Adrenal gland (tissue), 12 donors: ENCODE results near the gene UNC45A. TPM values are rescaled to one million over a fixed set of nuclear protein-coding genes. Genes with fewer than 3 reads are reported as not detected.
"Not testable (repeated sequence)": the region's sequence is repeated elsewhere in the genome, so short reads cannot be mapped to it uniquely, and the experiment has no call there.

Source experiments
- DNase-seq, 7 donors: peaks; one replicate each; pipeline ENCODE4 v3.0.0-alpha.2; 2019 to 2020
- H3K27ac ChIP-seq, 5 donors: fragments of 200-600 bp; sonication (generic) in 4 of 5; 1 replicate in 3 of 5; 2 replicates in 2 of 5; pipeline versions ENCODE4 v1.5.1 to v1.8.0; 2016 to 2020; ENCODE audit warnings: mild to moderate bottlenecking in 1 of 5
- H3K27me3 ChIP-seq: fragments of 200-600 bp; 2 replicates; pipeline ENCODE4 v1.8.0; 2021
- H3K36me3 ChIP-seq, 2 donors: fragments of 200-600 bp; replicated peaks in 1 of 2; 1 replicate in 1 of 2; 2 replicates in 1 of 2; pipeline versions ENCODE4 v1.5.1 to v1.8.0; 2018 to 2022
- H3K4me1 ChIP-seq, 2 donors: fragments of 200-600 bp; replicated peaks in 1 of 2; 1 replicate in 1 of 2; 2 replicates in 1 of 2; pipeline versions ENCODE4 v1.5.1 to v1.8.0; 2018 to 2021
- H3K4me3 ChIP-seq, 4 donors: fragments of 200-600 bp; sonication (generic) in 3 of 4; one replicate each; pipeline ENCODE4 v1.5.1; 2016 to 2018
- H3K9me3 ChIP-seq, 3 donors: fragments of 200-600 bp; sonication (generic) in 1 of 3; replicated peaks in 1 of 3; 1 replicate in 2 of 3; 2 replicates in 1 of 3; pipeline versions ENCODE4 v1.5.1 to v1.8.0; 2016 to 2021
- CTCF ChIP-seq, 6 experiments: fragments of 450-650 bp in 4 of 6; fragments of 200-600 bp in 2 of 6; sonication (generic) in 1 of 6; IDR thresholded peaks; 1 replicate in 5 of 6; 2 replicates in 1 of 6; pipeline versions ENCODE4 v1.5.1 to v1.8.0; 2016 to 2021; ENCODE audit warnings: antibody characterized with exemption in 6 of 6, mild to moderate bottlenecking in 2 of 6, moderate library complexity in 1 of 6
- POLR2A ChIP-seq, 2 donors: fragments of 450-650 bp; IDR thresholded peaks; one replicate each; pipeline ENCODE4 v1.6.1; 2017; ENCODE audit warnings: antibody characterized with exemption in 2 of 2, mild to moderate bottlenecking in 2 of 2, moderate library complexity in 1 of 2
- WGBS, 4 donors: extraction: QIAGEN DNeasy Blood & Tissue Kit in 2 of 4; methylation state at CpG; one replicate each; pipeline versions ENCODE4 v1.1.5 to v1.1.7; 2013 to 2017; 5-methylcytosine and 5-hydroxymethylcytosine counted together
- intact Hi-C, 2 donors: fragments of 100-400 bp; cut with DNase I; formaldehyde crosslinking; loops; one replicate each; pipeline versions ENCODE4 v1.14.1 to v1.15.0; 2022 to 2023
- polyA plus RNA-seq, 3 donors: library from polyadenylated mRNA; stranded (reverse); fragments of 200-250 nt in 2 of 3; fragments of 350-450 nt in 1 of 3; fragmentation: Illumina TruSeq in 1 of 3; extraction: RNeasy Lipid Tissue Mini Kit (QIAGEN cat#74804) in 1 of 3; gene quantifications; one replicate each; pipeline ENCODE4 v1.2.3, GENCODE V29; 2013 to 2014
- total RNA-seq, 9 donors: library from RNA; depleted of rRNA in 4 of 9; stranded (reverse); fragments of >200 nt in 4 of 9; fragments of 120-200 nt in 1 of 9; fragmentation: NEBNext Ultra II Directional in 1 of 9; extraction: Animal tissue kit (Norgen Biotek cat#: 25700) in 1 of 9; gene quantifications; one replicate each; pipeline versions ENCODE4 v1.1.0 to v1.2.4, GENCODE V29; 2013 to 2023
- donor health status: healthy with polysubstance abuse.
- donor health status: Bipolar disorder and iron deficiency.
- donor health status: DM: yes; HTN: yes; CAD: no.
- donor health status: DM: no; HTN: no; CAD: no.
- donor health status: DM: no; HTN: no; CAD: no.
- donor health status: DM: yes; HTN: yes; CAD: no.

UNC45A gene
- total and polyA plus RNA-seq, 12 donors: 28.1 to 114 (median 64.7) TPM

DNA sequence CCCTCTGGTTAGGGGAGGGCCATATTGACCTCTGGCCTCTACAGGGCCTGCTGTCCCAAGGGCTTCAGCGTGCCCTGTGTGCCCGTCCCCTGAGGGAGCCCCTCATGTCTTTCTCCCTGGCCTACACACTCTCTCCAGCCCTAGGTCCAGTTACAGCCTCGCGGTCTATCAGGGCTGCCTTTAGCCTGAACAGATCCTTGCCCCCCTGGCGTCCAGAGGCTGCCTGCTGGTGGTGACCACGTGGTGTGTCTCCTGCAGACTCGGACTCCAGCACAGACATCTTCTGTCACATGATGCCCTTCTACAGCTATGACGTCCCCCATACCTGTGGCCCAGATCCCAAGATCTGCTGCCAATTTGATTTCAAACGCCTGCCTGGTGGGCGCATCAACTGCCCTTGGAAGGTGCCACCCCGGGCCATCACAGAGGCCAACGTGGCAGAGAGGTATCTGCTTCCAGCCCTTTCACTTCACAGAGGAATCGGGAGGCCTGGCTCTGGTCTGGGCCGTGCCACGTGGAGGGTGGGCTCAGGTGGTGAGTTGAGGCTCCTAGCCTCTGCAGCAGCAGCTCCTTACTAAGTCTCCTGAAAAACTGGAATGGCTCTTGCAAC, 27.9 kb upstream of the UNC45A start:
- H3K36me3 ChIP-seq: peaks cover 0 to 73% of the 10 kb centered on the region in 2 donors
- WGBS, 4 donors: 80 to 89% (median 85%) methylated on average over 11 to 15 of the region's 15 CpGs
- no peak overlapping the region for H3K27ac ChIP-seq
- intact Hi-C loops: no loop called here
- DNase-seq: no peak
- peaks cover 9 to 11% of the 10 kb centered on the region in 2 donors for H3K4me1 ChIP-seq
- TF ChIP-seq CTCF (IDR thresholded peaks at IDR 0.05) (no peak), POLR2A (IDR thresholded peaks at IDR 0.05) (no peak)
- H3K4me3 ChIP-seq: no peak overlapping the region
- H3K9me3 ChIP-seq: no peaks in the 10 kb centered on the region
- H3K27me3 ChIP-seq: no peaks in the 10 kb centered on the region

- no peak overlapping the region for H3K4me3 ChIP-seq
- H3K4me1 ChIP-seq: peaks cover 9 to 11% of the 10 kb centered on the region in 2 donors
- DNase-seq: no peak
- H3K27ac ChIP-seq: no peak overlapping the region
- no peaks in the 10 kb centered on the region for H3K9me3 ChIP-seq
- no peaks in the 10 kb centered on the region for H3K27me3 ChIP-seq
- TF ChIP-seq CTCF (IDR thresholded peaks at IDR 0.05) (no peak), POLR2A (IDR thresholded peaks at IDR 0.05) (no peak)
- WGBS, 4 donors: 85 to 91% (median 87%) methylated on average over 9 of the region's 9 CpGs
- H3K36me3 ChIP-seq: peaks cover 0 to 82% of the 10 kb centered on the region in 2 donors
- intact Hi-C loops: no loop called here
Observed at GRCh38 chr15:90907838-90908507, 27.1 kb upstream of the UNC45A start.

- peaks cover 0 to 96% of the 10 kb centered on the region in 2 donors for H3K36me3 ChIP-seq
- H3K4me1 ChIP-seq, intact Hi-C loops: not testable (repeated sequence)
Observed at GRCh38 chr15:90909449-90909848, 25.6 kb upstream of the UNC45A start.

GRCh38 chr15:90909976-90910375, 25.1 kb upstream of the UNC45A start:
- Histone ChIP-seq H3K9me3 (no peaks in the 10 kb centered on the region), H3K4me3 (no peak overlapping the region), H3K36me3 (peaks cover 0 to 100% of the 10 kb centered on the region in 2 donors), H3K27me3 (no peaks in the 10 kb centered on the region), H3K4me1 (peaks cover 1 to 3% of the 10 kb centered on the region in 2 donors), H3K27ac (no peak overlapping the region)
- intact Hi-C loops: no loop called here
- WGBS, 4 donors: 86 to 98% (median 93%) methylated on average over 1 to 8 of the region's 8 CpGs
- DNase-seq: no peak
- TF ChIP-seq POLR2A (IDR thresholded peaks at IDR 0.05): no peak
- no peak for TF ChIP-seq CTCF (IDR thresholded peaks at IDR 0.05)

More at GRCh38 chr15:90909449-90909848, 25.6 kb upstream of the UNC45A start:
- H3K4me3 ChIP-seq, H3K27me3 ChIP-seq, H3K27ac ChIP-seq, DNase-seq, H3K9me3 ChIP-seq: not testable (repeated sequence)
- 82 to 90% (median 85%) methylated on average over 6 to 11 of the region's 11 CpGs for WGBS, 4 donors
